HCT116 (cell line): Measurements from ENCODE around the gene GGCX. TPM values are rescaled to one million over a fixed set of nuclear protein-coding genes. Genes with fewer than 3 reads are reported as not detected.

ENCODE experiments used
- ATAC-seq: fragments of 200-7000 bp; cut with Tn5 transposase; 2 replicates; pipeline ENCODE4 v1.9.1; 2020; ENCODE audit warnings: mild to moderate bottlenecking, moderate library complexity
- BruUV-seq: library from RNA; stranded (reverse); fragments of 400-500 nt; replicated peaks from 2 replicates; lab custom pipeline; 2021; lab: Mats Ljungman, UMichigan
- CTCF ChIA-PET: fragments of 300-600 bp; sonication (Branson Sonifier 250); formaldehyde crosslinking; loops from one replicate; lab custom pipeline; 2021; ENCODE audit warnings: antibody characterized with exemption; lab: Charles Lee
- POLR2A ChIA-PET: fragments of 300-600, 350-600 bp; sonication (Branson Sonifier 250); formaldehyde crosslinking; loops from one replicate; lab custom pipeline; 2021; ENCODE audit warnings: antibody characterized with exemption; lab: Charles Lee
- RAD21 ChIA-PET, 2 experiments: fragments of 300-600 bp; sonication (Branson Sonifier 250); formaldehyde crosslinking; loops; one replicate each; lab custom pipeline; 2023; ENCODE audit warnings: low total read pairs in 2 of 2; ENCODE audit not compliant: uncharacterized antibody in 2 of 2, unreplicated experiment in 2 of 2, low non-redundant PET in 1 of 2; lab: Charles Lee
- DNase-seq: peaks from one replicate; pipeline ENCODE4 v3.0.0-alpha.2; 2010; ENCODE audit warnings: low read depth, low spot score
- H2AFZ ChIP-seq: fragments of 200-600 bp; shearing (Covaris generic), sonication (generic); 2 replicates; pipeline ENCODE4 v1.6.1; 2017; ENCODE audit warnings: low read depth, mixed run types, mixed read lengths, antibody characterized with exemption, low read length; ENCODE audit not compliant: poor library complexity, severe bottlenecking
- H3K27ac ChIP-seq: 2 replicates; pipeline ENCODE4 v1.5.1; 2012; ENCODE audit warnings: low read depth, low read length
- H3K27me3 ChIP-seq: fragments of 200-600 bp; sonication (generic); 2 replicates; pipeline ENCODE4 v1.6.1; 2016; ENCODE audit warnings: mixed run types, low read length, mixed read lengths; ENCODE audit not compliant: insufficient read depth
- H3K36me3 ChIP-seq, 2 experiments: fragments of 200-500 bp in 1 of 2; fragments of 200-600 bp in 1 of 2; sonication (Bioruptor generic) in 1 of 2; sonication (generic) in 1 of 2; 2 replicates each; pipeline versions ENCODE4 v1.5.1 to v1.6.1; 2014 to 2016; ENCODE audit warnings: low read length in 2 of 2, inconsistent platforms in 1 of 2, mixed read lengths in 1 of 2, mixed run types in 1 of 2; ENCODE audit not compliant: insufficient read depth in 2 of 2, control insufficient read depth in 1 of 2
- H3K4me1 ChIP-seq, 2 experiments: fragments of 200-600 bp in 1 of 2; sonication (generic) in 1 of 2; 2 replicates each; pipeline versions ENCODE4 v1.5.1 to v1.6.1; 2012 to 2017; ENCODE audit warnings: low read length in 2 of 2, inconsistent platforms in 1 of 2, mild to moderate bottlenecking in 1 of 2, mixed read lengths in 1 of 2, mixed run types in 1 of 2, moderate library complexity in 1 of 2; ENCODE audit not compliant: insufficient read depth in 2 of 2, control insufficient read depth in 1 of 2
- H3K4me2 ChIP-seq: fragments of 200-600 bp; sonication (generic); 2 replicates; pipeline ENCODE4 v1.6.1; 2017; ENCODE audit warnings: mixed run types, low read length, mixed read lengths
- H3K4me3 ChIP-seq, 2 experiments: fragments of 200-600 bp in 1 of 2; sonication (generic) in 1 of 2; replicated peaks in 1 of 2; 2 replicates each; pipeline ENCODE4 v1.5.1; 2011 to 2016; ENCODE audit warnings: low read length in 2 of 2, control low read depth in 1 of 2, low read depth in 1 of 2, mild to moderate bottlenecking in 1 of 2, mixed read lengths in 1 of 2, mixed run types in 1 of 2
- H3K79me2 ChIP-seq: fragments of 200-600 bp; sonication (generic); 2 replicates; pipeline ENCODE4 v1.6.1; 2017; ENCODE audit warnings: mild to moderate bottlenecking, mixed run types, low read length, moderate library complexity, mixed read lengths; ENCODE audit not compliant: insufficient read depth
- H3K9ac ChIP-seq: fragments of 200-600 bp; sonication (generic); 2 replicates; pipeline ENCODE4 v1.6.1; 2016; ENCODE audit warnings: low read length, mixed read lengths
- H3K9me2 ChIP-seq: fragments of 200-600 bp; sonication (generic), shearing (Covaris generic); 2 replicates; pipeline ENCODE4 v1.6.1; 2017; ENCODE audit warnings: mixed run types, mild to moderate bottlenecking, moderate library complexity; ENCODE audit not compliant: insufficient read depth
- H3K9me3 ChIP-seq, 2 experiments: fragments of 200-500 bp in 1 of 2; fragments of 200-600 bp in 1 of 2; sonication (Bioruptor generic) in 1 of 2; sonication (generic) in 1 of 2; 2 replicates each; pipeline ENCODE4 v1.6.1; 2014 to 2017; ENCODE audit warnings: low read length in 2 of 2, mixed read lengths in 2 of 2, inconsistent platforms in 1 of 2, low read depth in 1 of 2, mild to moderate bottlenecking in 1 of 2, mixed run types in 1 of 2, moderate library complexity in 1 of 2; ENCODE audit not compliant: control insufficient read depth in 1 of 2, insufficient read depth in 1 of 2
- H4K20me1 ChIP-seq: fragments of 200-600 bp; sonication (generic), shearing (Covaris generic); 2 replicates; pipeline ENCODE4 v1.6.1; 2017; ENCODE audit warnings: mixed run types, mild to moderate bottlenecking, moderate library complexity; ENCODE audit not compliant: insufficient read depth
- ATF3 ChIP-seq: IDR thresholded peaks from 2 replicates; pipeline ENCODE4 v1.6.1; 2012
- CBX3 ChIP-seq: IDR thresholded peaks from 2 replicates; pipeline ENCODE4 v1.6.1; 2012; ENCODE audit warnings: low read depth
- CEBPB ChIP-seq: IDR thresholded peaks from 2 replicates; pipeline ENCODE4 v1.6.1; 2012; ENCODE audit warnings: low read depth
- EGR1 ChIP-seq: IDR thresholded peaks from 2 replicates; pipeline ENCODE4 v1.6.1; 2012; ENCODE audit warnings: low read depth
- ELF1 ChIP-seq: IDR thresholded peaks from 2 replicates; pipeline ENCODE4 v1.6.1; 2012; ENCODE audit warnings: low read depth, borderline replicate concordance
- EZH2 ChIP-seq: fragments of 200-600 bp; sonication (generic); IDR thresholded peaks from 2 replicates; pipeline ENCODE4 v1.6.1; 2017; ENCODE audit warnings: antibody characterized with exemption, mixed run types
- EZH2phosphoT487 ChIP-seq: fragments of 200-600 bp; IDR thresholded peaks from 2 replicates; pipeline ENCODE4 v1.6.1; 2018; ENCODE audit warnings: antibody characterized with exemption, borderline replicate concordance
- JUND ChIP-seq: IDR thresholded peaks from 2 replicates; pipeline ENCODE4 v1.6.1; 2012
- POLR2A ChIP-seq: IDR thresholded peaks from 2 replicates; pipeline ENCODE4 v1.7.0; 2011; ENCODE audit warnings: borderline replicate concordance; ENCODE audit not compliant: insufficient read depth, insufficient read length; ENCODE audit errors: extremely low read depth
- POLR2AphosphoS5 ChIP-seq: IDR thresholded peaks from 2 replicates; pipeline ENCODE4 v1.6.1; 2011; ENCODE audit warnings: mild to moderate bottlenecking, low read depth, low read length, moderate library complexity
- RAD21 ChIP-seq: IDR thresholded peaks from 2 replicates; pipeline ENCODE4 v1.6.1; 2012; ENCODE audit warnings: low read depth, mild to moderate bottlenecking
- SRF ChIP-seq: IDR thresholded peaks from 2 replicates; pipeline ENCODE4 v1.6.1; 2012; ENCODE audit warnings: low read depth
- YY1 ChIP-seq: IDR thresholded peaks from 2 replicates; pipeline ENCODE4 v1.6.1; 2011; ENCODE audit warnings: low read length, low read depth, moderate library complexity, mild to moderate bottlenecking; ENCODE audit not compliant: insufficient replicate concordance; ENCODE audit errors: extremely low read depth
- ZFX ChIP-seq: fragments of 450-650 bp; IDR thresholded peaks from 2 replicates; pipeline ENCODE4 v1.6.1; 2017
- intact Hi-C: fragments of 100-400 bp; cut with micrococcal nuclease; formaldehyde crosslinking; loops from 2 replicates; pipeline ENCODE4 v1.10.0; 2022
- total RNA-seq: library from RNA; stranded (reverse); gene quantifications from one replicate; pipeline ENCODE4 v1.2.1, GENCODE V29; 2021; ENCODE audit not compliant: unreplicated experiment
- TF ChIP-seq, protein P1 (sequence below): IDR thresholded peaks from 2 replicates; pipeline ENCODE4 v1.6.1; 2012
- TF ChIP-seq, protein P2 (sequence below): IDR thresholded peaks from 2 replicates; pipeline ENCODE4 v1.6.1; 2012; ENCODE audit warnings: low read depth

Gene GGCX
- total RNA-seq, 1 experiment from 2014 or later, result 43.5 TPM

- BruUV-seq, result no TSS peak
- H3K4me2 ChIP-seq, result no peak overlapping the region
- H2AFZ ChIP-seq, result no peak overlapping the region
- H3K79me2 ChIP-seq, result no peaks in the 10 kb centered on the region
- intact Hi-C loops, result no loop called here
- POLR2A ChIA-PET, result interaction anchor here (1.1 to 2.7 kb wide), 5 partner anchors 12 to 24 kb away, joined by 3 to 16 read pairs (median 5); partner anchors contain the start of gene MAT2A
- ATAC-seq, result no peak
- no peaks in the 10 kb centered on the region for H4K20me1 ChIP-seq
- H3K4me3 ChIP-seq, result no peak overlapping the region
- H3K9ac ChIP-seq, result no peak overlapping the region
- TF ChIP-seq EZH2phosphoT487 (no peak), ATF3 (no peak), EZH2 (no peak), CEBPB (no peak), YY1 (no peak), JUND (no peak), RAD21 (no peak), SRF (no peak), EGR1 (no peak), POLR2AphosphoS5 (no peak), CBX3 (no peak), ELF1 (no peak), ZFX (no peak), POLR2A (no peak)
- TF ChIP-seq, protein P1, sequence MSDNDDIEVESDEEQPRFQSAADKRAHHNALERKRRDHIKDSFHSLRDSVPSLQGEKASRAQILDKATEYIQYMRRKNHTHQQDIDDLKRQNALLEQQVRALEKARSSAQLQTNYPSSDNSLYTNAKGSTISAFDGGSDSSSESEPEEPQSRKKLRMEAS, result no peak
- TF ChIP-seq, protein P2, sequence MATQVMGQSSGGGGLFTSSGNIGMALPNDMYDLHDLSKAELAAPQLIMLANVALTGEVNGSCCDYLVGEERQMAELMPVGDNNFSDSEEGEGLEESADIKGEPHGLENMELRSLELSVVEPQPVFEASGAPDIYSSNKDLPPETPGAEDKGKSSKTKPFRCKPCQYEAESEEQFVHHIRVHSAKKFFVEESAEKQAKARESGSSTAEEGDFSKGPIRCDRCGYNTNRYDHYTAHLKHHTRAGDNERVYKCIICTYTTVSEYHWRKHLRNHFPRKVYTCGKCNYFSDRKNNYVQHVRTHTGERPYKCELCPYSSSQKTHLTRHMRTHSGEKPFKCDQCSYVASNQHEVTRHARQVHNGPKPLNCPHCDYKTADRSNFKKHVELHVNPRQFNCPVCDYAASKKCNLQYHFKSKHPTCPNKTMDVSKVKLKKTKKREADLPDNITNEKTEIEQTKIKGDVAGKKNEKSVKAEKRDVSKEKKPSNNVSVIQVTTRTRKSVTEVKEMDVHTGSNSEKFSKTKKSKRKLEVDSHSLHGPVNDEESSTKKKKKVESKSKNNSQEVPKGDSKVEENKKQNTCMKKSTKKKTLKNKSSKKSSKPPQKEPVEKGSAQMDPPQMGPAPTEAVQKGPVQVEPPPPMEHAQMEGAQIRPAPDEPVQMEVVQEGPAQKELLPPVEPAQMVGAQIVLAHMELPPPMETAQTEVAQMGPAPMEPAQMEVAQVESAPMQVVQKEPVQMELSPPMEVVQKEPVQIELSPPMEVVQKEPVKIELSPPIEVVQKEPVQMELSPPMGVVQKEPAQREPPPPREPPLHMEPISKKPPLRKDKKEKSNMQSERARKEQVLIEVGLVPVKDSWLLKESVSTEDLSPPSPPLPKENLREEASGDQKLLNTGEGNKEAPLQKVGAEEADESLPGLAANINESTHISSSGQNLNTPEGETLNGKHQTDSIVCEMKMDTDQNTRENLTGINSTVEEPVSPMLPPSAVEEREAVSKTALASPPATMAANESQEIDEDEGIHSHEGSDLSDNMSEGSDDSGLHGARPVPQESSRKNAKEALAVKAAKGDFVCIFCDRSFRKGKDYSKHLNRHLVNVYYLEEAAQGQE, result no peak
- no peak for DNase-seq
- H3K9me3 ChIP-seq, result no peaks in the 10 kb centered on the region
- H3K9me2 ChIP-seq, result no peaks in the 10 kb centered on the region
- H3K27me3 ChIP-seq, result no peaks in the 10 kb centered on the region
- CTCF ChIA-PET, result no interaction called here
- H3K4me1 ChIP-seq, result no peaks in the 10 kb centered on the region
- RAD21 ChIA-PET, result no interaction called here
- H3K36me3 ChIP-seq, result no peaks in the 10 kb centered on the region
- no peak overlapping the region for H3K27ac ChIP-seq
Measured at GRCh38 chr2:85523062-85523902, 38.0 kb downstream of the GGCX start.
